GM23338 (cell line): ENCODE data around the gene TMEM204. TPM values are rescaled to one million over a fixed set of nuclear protein-coding genes. Genes with fewer than 3 reads are reported as not detected.

Experiments
- ATAC-seq: fragments of 200-7000 bp; cut with Tn5 transposase; 3 replicates; pipeline ENCODE4 v1.9.1; 2020
- DNase-seq: peaks from one replicate; pipeline ENCODE4 v3.0.0-alpha.2; 2015; ENCODE audit warnings: low spot score
- H2AFZ ChIP-seq: fragments of 200-600 bp; sonication (generic); 2 replicates; pipeline ENCODE4 v1.8.0; 2016; ENCODE audit warnings: antibody characterized with exemption, mild to moderate bottlenecking, moderate library complexity
- H3F3A ChIP-seq: fragments of 200-600 bp; sonication (generic); replicated peaks from 2 replicates; pipeline ENCODE4 v1.8.0; 2017; ENCODE audit warnings: antibody characterized with exemption, mixed run types, low read depth
- H3K27ac ChIP-seq: fragments of 200-600 bp; sonication (generic); 2 replicates; pipeline ENCODE4 v1.6.1; 2016; ENCODE audit warnings: low read depth
- H3K27me3 ChIP-seq: fragments of 200-600 bp; sonication (generic); 2 replicates; pipeline ENCODE4 v1.8.0; 2016; ENCODE audit warnings: mild to moderate bottlenecking, mixed run types, moderate library complexity; ENCODE audit not compliant: insufficient read depth
- H3K36me3 ChIP-seq: fragments of 200-600 bp; sonication (generic); 2 replicates; pipeline ENCODE4 v1.8.0; 2016; ENCODE audit warnings: mild to moderate bottlenecking; ENCODE audit not compliant: insufficient read depth
- H3K4me1 ChIP-seq: fragments of 200-600 bp; sonication (generic); 2 replicates; pipeline ENCODE4 v1.8.0; 2016; ENCODE audit warnings: mild to moderate bottlenecking, moderate library complexity; ENCODE audit not compliant: insufficient read depth
- H3K4me2 ChIP-seq: fragments of 200-600 bp; sonication (generic); 2 replicates; pipeline ENCODE4 v1.7.1; 2017; ENCODE audit warnings: mixed run types
- H3K4me3 ChIP-seq: fragments of 200-600 bp; sonication (generic); 2 replicates; pipeline ENCODE4 v1.6.1; 2016; ENCODE audit warnings: mixed run types
- H3K79me2 ChIP-seq: fragments of 200-600 bp; sonication (generic); replicated peaks from 2 replicates; pipeline ENCODE4 v1.8.0; 2017; ENCODE audit warnings: mild to moderate bottlenecking; ENCODE audit not compliant: insufficient read depth
- H3K9me2 ChIP-seq: fragments of 200-600 bp; sonication (generic); 2 replicates; pipeline ENCODE4 v1.8.0; 2017; ENCODE audit not compliant: insufficient read depth
- H4K20me1 ChIP-seq: fragments of 200-600 bp; sonication (generic); replicated peaks from 2 replicates; pipeline ENCODE4 v1.8.0; 2017; ENCODE audit warnings: mild to moderate bottlenecking; ENCODE audit not compliant: insufficient read depth
- H3K27ac Mint-ChIP-seq: 2 replicates; pipeline ENCODE4 v1.8.0; 2020; ENCODE audit warnings: inconsistent platforms, mild to moderate bottlenecking, moderate library complexity, mixed read lengths
- H3K27me3 Mint-ChIP-seq: 3 replicates; pipeline ENCODE4 v1.8.0; 2022; ENCODE audit warnings: low read depth, mild to moderate bottlenecking, moderate library complexity, mixed read lengths, inconsistent platforms; ENCODE audit not compliant: insufficient read depth, poor library complexity
- H3K36me3 Mint-ChIP-seq: 3 replicates; pipeline ENCODE4 v1.8.0; 2021; ENCODE audit warnings: low read depth, mild to moderate bottlenecking, inconsistent platforms, moderate library complexity, mixed read lengths
- H3K4me1 Mint-ChIP-seq: 3 replicates; pipeline ENCODE4 v1.8.0; 2020; ENCODE audit warnings: mild to moderate bottlenecking, inconsistent platforms, mixed read lengths
- H3K4me3 Mint-ChIP-seq: 3 replicates; pipeline ENCODE4 v1.8.0; 2021; ENCODE audit warnings: moderate library complexity, mild to moderate bottlenecking, inconsistent platforms, mixed read lengths
- H3K9me3 Mint-ChIP-seq: 3 replicates; pipeline ENCODE4 v1.8.0; 2020; ENCODE audit warnings: moderate library complexity, mild to moderate bottlenecking, inconsistent platforms, mixed read lengths
- EZH2 ChIP-seq: fragments of 200-600 bp; sonication (generic); IDR thresholded peaks from one replicate; pipeline ENCODE4 v1.8.0; 2017; ENCODE audit warnings: antibody characterized with exemption, mild to moderate bottlenecking, low read depth; ENCODE audit not compliant: unreplicated experiment
- EZH2phosphoT487 ChIP-seq: fragments of 200-600 bp; sonication (generic); IDR thresholded peaks from one replicate; pipeline ENCODE4 v1.8.1; 2018; ENCODE audit warnings: antibody characterized with exemption; ENCODE audit not compliant: unreplicated experiment
- JUNB ChIP-seq: IDR thresholded peaks from one replicate; pipeline ENCODE4 v1.6.1; 2016; ENCODE audit warnings: antibody characterized with exemption; ENCODE audit not compliant: unreplicated experiment
- NANOG ChIP-seq: IDR thresholded peaks from 2 replicates; pipeline ENCODE4 v1.6.1; 2016; ENCODE audit warnings: antibody characterized with exemption, borderline replicate concordance
- POLR2AphosphoS5 ChIP-seq: IDR thresholded peaks from 2 replicates; pipeline ENCODE4 v1.6.1; 2016; ENCODE audit warnings: antibody characterized with exemption, low read depth
- STAT1 ChIP-seq: IDR thresholded peaks from one replicate; pipeline ENCODE4 v1.6.1; 2016; ENCODE audit warnings: antibody characterized with exemption; ENCODE audit not compliant: unreplicated experiment
- ZNF462 ChIP-seq: fragments of 250-450 bp; sonication (Bioruptor Pico); IDR thresholded peaks from 2 replicates; pipeline ENCODE4 v1.5.0; 2020; ENCODE audit warnings: mild to moderate bottlenecking, moderate library complexity
- polyA plus RNA-seq: library from polyadenylated mRNA; unstranded; fragments of >200 nt; fragmentation: Nextera tagmentation; extraction: Ambion mirVana; gene quantifications from 2 replicates; pipeline ENCODE4 v1.2.1, GENCODE V29; 2016
- total RNA-seq: library from RNA; depleted of rRNA; stranded (reverse); fragments of >200 nt; shearing (Covaris generic); gene quantifications from 2 replicates; pipeline ENCODE4 v1.2.3, GENCODE V29; 2014

Gene TMEM204
- total and polyA plus RNA-seq, 2 experiments from 2014 or later, result 0.14 to 0.21 TPM

DNA sequence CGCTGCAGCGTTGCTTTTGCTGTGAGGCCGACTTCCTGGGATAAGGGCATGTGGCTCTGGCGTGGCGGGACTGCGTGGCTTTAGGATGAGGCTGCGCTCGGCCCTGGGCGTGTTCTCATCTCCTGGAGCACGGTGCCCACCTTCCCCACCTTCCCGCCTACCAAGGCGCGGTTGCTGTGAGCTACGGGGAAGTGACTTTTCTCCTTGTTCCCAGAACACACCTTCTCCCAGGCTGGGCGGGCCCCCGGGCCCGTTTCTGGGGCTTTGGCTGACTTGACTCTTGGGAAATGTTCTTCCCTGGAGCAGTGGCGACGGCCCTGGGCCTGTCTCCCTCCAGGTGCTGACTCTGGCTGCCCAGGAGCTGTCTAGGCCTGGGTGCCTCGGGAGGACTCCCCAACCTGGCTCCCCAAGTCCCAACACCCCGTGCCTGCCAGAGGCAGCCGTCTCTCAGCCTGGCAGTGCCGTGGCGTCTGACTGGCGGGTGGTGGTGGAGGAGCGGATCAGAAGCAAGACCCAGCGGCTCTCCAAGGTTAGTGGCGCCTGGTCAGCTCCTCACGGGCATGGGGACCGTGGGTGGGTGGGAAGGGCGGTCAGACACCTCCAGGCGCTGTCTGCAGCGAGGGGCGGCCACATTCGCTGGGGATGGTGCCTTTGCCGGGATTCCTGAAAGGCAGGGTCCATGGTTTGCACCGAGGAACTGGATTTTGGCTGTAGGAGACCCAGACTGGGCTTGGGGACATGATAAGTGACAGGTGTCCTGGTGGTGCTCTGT, 28.2 kb upstream of the TMEM204 start:
- ATAC-seq (no peak), DNase-seq (no peak)
- Histone ChIP-seq H3F3A (no peaks in the 10 kb centered on the region), H3K27me3 (no peaks in the 10 kb centered on the region), H3K27ac (no peak overlapping the region), H3K36me3 (0 out of 2 replicates have a peak, but pooled peaks cover 5% of the 10 kb centered on the region), H3K4me1 (no peaks in the 10 kb centered on the region), H3K4me3 (no peak overlapping the region), H3K79me2 (no peaks in the 10 kb centered on the region), H3K9me2 (no peaks in the 10 kb centered on the region), H4K20me1 (0 out of 2 replicates have a peak, but pooled peaks cover 4% of the 10 kb centered on the region), H3K4me2 (no peak overlapping the region), H2AFZ (no peak overlapping the region)
- Mint-ChIP-seq H3K9me3 (no peaks in the 10 kb centered on the region), H3K4me3 (no peak overlapping the region), H3K36me3 (peaks cover 25% of the 10 kb centered on the region), H3K27ac (no peak overlapping the region), H3K4me1 (no peaks in the 10 kb centered on the region), H3K27me3 (peaks cover 7% of the 10 kb centered on the region)
- TF ChIP-seq NANOG, result no peak
- no peak for TF ChIP-seq POLR2AphosphoS5
- no peak for TF ChIP-seq ZNF462 (CRISPR knock-in tag)
- no peak for TF ChIP-seq EZH2phosphoT487
- TF ChIP-seq STAT1, result no peak
- no peak for TF ChIP-seq JUNB
- no peak for TF ChIP-seq EZH2
